PC-9 (cell line): Measurements from ENCODE around the gene ZBTB26.

ENCODE experiments used
- EZH2 ChIP-seq: fragments of 200-600 bp; sonication (generic); IDR thresholded peaks from 2 replicates; pipeline ENCODE4 v1.8.0; 2017; ENCODE audit warnings: antibody characterized with exemption, low read depth
- TF ChIP-seq, protein P1 (sequence below): fragments of 200-600 bp; sonication (generic); conservative IDR thresholded peaks from 2 replicates; pipeline ENCODE4 v1.6.1; 2017; ENCODE audit warnings: mixed run types, antibody characterized with exemption, mild to moderate bottlenecking, moderate library complexity

- TF ChIP-seq, protein P1, sequence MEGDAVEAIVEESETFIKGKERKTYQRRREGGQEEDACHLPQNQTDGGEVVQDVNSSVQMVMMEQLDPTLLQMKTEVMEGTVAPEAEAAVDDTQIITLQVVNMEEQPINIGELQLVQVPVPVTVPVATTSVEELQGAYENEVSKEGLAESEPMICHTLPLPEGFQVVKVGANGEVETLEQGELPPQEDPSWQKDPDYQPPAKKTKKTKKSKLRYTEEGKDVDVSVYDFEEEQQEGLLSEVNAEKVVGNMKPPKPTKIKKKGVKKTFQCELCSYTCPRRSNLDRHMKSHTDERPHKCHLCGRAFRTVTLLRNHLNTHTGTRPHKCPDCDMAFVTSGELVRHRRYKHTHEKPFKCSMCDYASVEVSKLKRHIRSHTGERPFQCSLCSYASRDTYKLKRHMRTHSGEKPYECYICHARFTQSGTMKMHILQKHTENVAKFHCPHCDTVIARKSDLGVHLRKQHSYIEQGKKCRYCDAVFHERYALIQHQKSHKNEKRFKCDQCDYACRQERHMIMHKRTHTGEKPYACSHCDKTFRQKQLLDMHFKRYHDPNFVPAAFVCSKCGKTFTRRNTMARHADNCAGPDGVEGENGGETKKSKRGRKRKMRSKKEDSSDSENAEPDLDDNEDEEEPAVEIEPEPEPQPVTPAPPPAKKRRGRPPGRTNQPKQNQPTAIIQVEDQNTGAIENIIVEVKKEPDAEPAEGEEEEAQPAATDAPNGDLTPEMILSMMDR = no peak
- TF ChIP-seq EZH2 = no peak
Observed at GRCh38 chr9:122948313-122948712, 17.0 kb upstream of the ZBTB26 start.
